Neuron (in vitro differentiated cells): ENCODE data around the gene MYO1E.
"Not testable (repeated sequence)": the region's sequence is repeated elsewhere in the genome, so short reads cannot be mapped to it uniquely, and the experiment has no call there.

ENCODE experiments used
- H2AFZ ChIP-seq: one replicate; pipeline ENCODE4 v1.6.1; 2013; ENCODE audit warnings: low read depth, mild to moderate bottlenecking, inconsistent platforms, low read length, moderate library complexity
- H3K27me3 ChIP-seq: one replicate; pipeline ENCODE4 v1.6.1; 2013; ENCODE audit warnings: low read length; ENCODE audit not compliant: insufficient read depth
- H3K36me3 ChIP-seq: one replicate; pipeline ENCODE4 v1.6.1; 2013; ENCODE audit warnings: low read length; ENCODE audit not compliant: insufficient read depth
- H3K4me1 ChIP-seq: one replicate; pipeline ENCODE4 v1.6.1; 2013; ENCODE audit warnings: low read length; ENCODE audit not compliant: insufficient read depth
- H3K4me3 ChIP-seq: 2 replicates; pipeline ENCODE4 v1.5.1; 2013; ENCODE audit warnings: mild to moderate bottlenecking, low read length, moderate library complexity
- H3K9me3 ChIP-seq: one replicate; pipeline ENCODE4 v1.6.1; 2013; ENCODE audit warnings: low read length

MYO1E gene

GRCh38 chr15:59282515-59283337, 89.9 kb downstream of the MYO1E start:
- H2AFZ ChIP-seq, result no peak overlapping the region
- H3K9me3 ChIP-seq, result no peaks in the 10 kb centered on the region
- H3K36me3 ChIP-seq, result no peaks in the 10 kb centered on the region
- H3K27me3 ChIP-seq, result no peaks in the 10 kb centered on the region
- H3K4me3 ChIP-seq, result no peak overlapping the region
- no peaks in the 10 kb centered on the region for H3K4me1 ChIP-seq

DNA sequence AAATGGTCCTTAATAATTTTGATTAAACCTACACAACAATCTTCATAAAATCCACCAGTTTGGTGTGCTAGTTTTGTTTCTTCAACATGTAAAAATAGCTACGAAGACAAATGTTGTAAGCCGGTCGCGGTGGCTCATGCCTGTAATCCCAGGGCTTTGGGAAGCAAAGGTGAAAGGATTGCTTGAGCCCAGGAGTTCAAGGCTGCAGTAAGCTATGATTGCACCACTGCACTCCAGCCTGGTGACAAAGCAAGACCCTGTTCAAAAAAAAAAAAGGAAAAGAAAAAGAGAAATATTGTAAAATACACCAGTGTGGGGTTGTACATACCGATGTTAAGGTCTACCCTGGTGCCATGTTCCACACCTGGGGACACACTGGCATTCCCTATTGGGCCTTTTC, 91.0 kb downstream of the MYO1E start:
- Histone ChIP-seq H2AFZ (no peak overlapping the region), H3K9me3 (no peaks in the 10 kb centered on the region), H3K36me3 (no peaks in the 10 kb centered on the region), H3K4me1 (no peaks in the 10 kb centered on the region), H3K4me3 (no peak overlapping the region), H3K27me3 (no peaks in the 10 kb centered on the region)

DNA sequence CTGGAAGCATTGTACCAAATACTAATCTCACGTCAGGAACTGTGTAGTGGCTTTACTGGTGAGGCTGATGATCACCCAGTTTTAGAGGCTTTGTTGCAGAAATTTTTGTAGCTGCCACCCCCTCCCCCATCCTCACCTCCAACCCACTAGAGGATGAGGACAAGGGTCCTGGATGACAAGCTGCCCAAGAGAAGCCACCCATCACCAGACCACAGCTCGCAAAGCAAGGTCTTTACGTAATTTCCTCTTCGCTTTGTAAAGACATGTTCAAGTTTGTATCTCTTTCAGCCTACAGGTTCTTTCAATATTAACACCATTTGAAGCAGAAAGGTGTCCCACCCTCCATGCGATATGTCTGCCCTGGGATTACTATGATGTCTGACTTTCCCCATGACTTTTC, 91.8 kb downstream of the MYO1E start:
- H3K4me1 ChIP-seq, result no peaks in the 10 kb centered on the region
- no peak overlapping the region for H3K4me3 ChIP-seq
- no peak overlapping the region for H2AFZ ChIP-seq

GRCh38 chr15:59280292-59280691, 92.4 kb downstream of the MYO1E start:
- H3K27me3 ChIP-seq, H2AFZ ChIP-seq, H3K36me3 ChIP-seq, H3K9me3 ChIP-seq, H3K4me1 ChIP-seq, H3K4me3 ChIP-seq: not testable (repeated sequence)

More for the DNA sequence above, 91.8 kb downstream of the MYO1E start:
- H3K36me3 ChIP-seq, result no peaks in the 10 kb centered on the region
- no peaks in the 10 kb centered on the region for H3K27me3 ChIP-seq
- no peaks in the 10 kb centered on the region for H3K9me3 ChIP-seq

- Histone ChIP-seq H3K4me3 (no peak overlapping the region), H3K4me1 (no peaks in the 10 kb centered on the region), H3K27me3 (no peaks in the 10 kb centered on the region), H3K36me3 (no peaks in the 10 kb centered on the region), H3K9me3 (no peaks in the 10 kb centered on the region), H2AFZ (no peak overlapping the region)
Measured at GRCh38 chr15:59279023-59279422, 93.6 kb downstream of the MYO1E start.

DNA sequence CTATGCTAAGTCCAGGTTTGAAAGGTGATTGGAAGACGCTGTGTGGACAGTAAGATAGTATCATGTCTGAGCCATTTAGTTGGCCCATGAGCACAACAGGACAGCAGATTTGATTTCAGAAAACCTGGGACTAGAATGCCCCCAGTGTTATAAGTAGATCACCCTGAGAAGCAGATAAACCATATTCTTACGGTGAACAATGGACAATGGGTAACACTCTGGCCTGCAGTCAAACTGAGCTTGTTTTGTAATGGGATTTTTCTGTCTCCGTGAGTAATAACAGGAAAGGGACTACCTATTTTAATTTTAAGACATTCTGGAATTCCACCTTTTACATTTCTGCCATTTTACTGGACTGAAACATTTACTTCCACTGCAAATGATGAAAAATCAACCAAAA, 94.6 kb downstream of the MYO1E start:
- no peaks in the 10 kb centered on the region for H3K27me3 ChIP-seq
- H3K4me3 ChIP-seq, result no peak overlapping the region
- no peaks in the 10 kb centered on the region for H3K9me3 ChIP-seq
- H3K36me3 ChIP-seq, result no peaks in the 10 kb centered on the region
- H3K4me1 ChIP-seq, result no peaks in the 10 kb centered on the region
- H2AFZ ChIP-seq, result no peak overlapping the region

- no peaks in the 10 kb centered on the region for H3K36me3 ChIP-seq
- H2AFZ ChIP-seq, result no peak overlapping the region
- H3K4me1 ChIP-seq, result no peaks in the 10 kb centered on the region
- H3K4me3 ChIP-seq, result no peak overlapping the region
- H3K9me3 ChIP-seq, result no peaks in the 10 kb centered on the region
- no peaks in the 10 kb centered on the region for H3K27me3 ChIP-seq
Measured at GRCh38 chr15:59276225-59277178, 96.2 kb downstream of the MYO1E start.

GRCh38 chr15:59274126-59274970, 98.3 kb downstream of the MYO1E start:
- H3K4me1 ChIP-seq, result no peaks in the 10 kb centered on the region
- H3K4me3 ChIP-seq, result no peak overlapping the region
- H2AFZ ChIP-seq, result no peak overlapping the region
- H3K36me3 ChIP-seq, result no peaks in the 10 kb centered on the region
- H3K9me3 ChIP-seq, result no peaks in the 10 kb centered on the region
- no peaks in the 10 kb centered on the region for H3K27me3 ChIP-seq

GRCh38 chr15:59273234-59273633, 99.4 kb downstream of the MYO1E start:
- no peak overlapping the region for H2AFZ ChIP-seq
- H3K27me3 ChIP-seq, result no peaks in the 10 kb centered on the region
- H3K9me3 ChIP-seq, result no peaks in the 10 kb centered on the region
- no peaks in the 10 kb centered on the region for H3K36me3 ChIP-seq
- H3K4me3 ChIP-seq, result no peak overlapping the region
- H3K4me1 ChIP-seq, result no peaks in the 10 kb centered on the region

DNA sequence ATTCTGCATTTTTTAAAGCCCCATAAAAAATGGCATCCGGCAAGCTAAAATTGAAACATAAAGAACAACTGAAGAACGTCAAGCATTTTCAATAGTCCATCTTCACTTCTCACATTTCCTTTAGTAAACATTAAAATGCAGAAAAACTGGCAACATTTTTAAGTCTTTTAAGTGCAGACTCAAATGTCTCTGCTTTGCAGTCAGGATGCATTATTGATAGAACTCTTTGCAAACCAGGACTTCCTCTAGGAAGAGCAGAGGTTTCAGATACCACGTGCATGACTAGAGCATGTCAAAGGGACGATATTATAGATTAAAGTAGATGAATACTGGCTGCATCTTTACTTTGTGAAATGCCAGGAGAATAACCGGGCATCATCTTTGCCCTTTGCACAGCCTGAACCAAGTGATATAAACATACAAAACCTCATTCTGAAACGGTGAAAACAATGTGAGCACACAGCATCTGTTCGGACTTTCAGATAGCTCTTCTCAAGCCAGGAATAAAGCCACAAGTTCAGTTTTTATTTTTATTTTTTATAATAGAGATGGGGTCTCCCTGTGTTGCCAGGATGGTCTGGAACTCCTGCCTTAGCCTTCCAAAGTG, 101.0 kb downstream of the MYO1E start:
- H3K36me3 ChIP-seq, result no peaks in the 10 kb centered on the region
- no peak overlapping the region for H3K4me3 ChIP-seq
- H2AFZ ChIP-seq, result no peak overlapping the region
- H3K4me1 ChIP-seq, result no peaks in the 10 kb centered on the region
- H3K27me3 ChIP-seq, result no peaks in the 10 kb centered on the region
- H3K9me3 ChIP-seq, result no peaks in the 10 kb centered on the region

GRCh38 chr15:59268852-59269407, 103.7 kb downstream of the MYO1E start:
- Histone ChIP-seq H3K27me3 (no peaks in the 10 kb centered on the region), H3K9me3 (no peaks in the 10 kb centered on the region), H2AFZ (no peak overlapping the region), H3K4me3 (no peak overlapping the region), H3K4me1 (no peaks in the 10 kb centered on the region), H3K36me3 (no peaks in the 10 kb centered on the region)

- no peaks in the 10 kb centered on the region for H3K27me3 ChIP-seq
- no peaks in the 10 kb centered on the region for H3K4me1 ChIP-seq
- no peaks in the 10 kb centered on the region for H3K9me3 ChIP-seq
- no peak overlapping the region for H3K4me3 ChIP-seq
- no peak overlapping the region for H2AFZ ChIP-seq
- H3K36me3 ChIP-seq, result no peaks in the 10 kb centered on the region
Measured at GRCh38 chr15:59268168-59268851, 104.4 kb downstream of the MYO1E start.
